GM12864 (cell line): Measurements from ENCODE around the gene HAUS8.
"Not testable (repeated sequence)": the region's sequence is repeated elsewhere in the genome, so short reads cannot be mapped to it uniquely, and the experiment has no call there.

ENCODE experiments used
- DNase-seq: peaks from one replicate; pipeline ENCODE4 v3.0.0-alpha.2; 2011; ENCODE audit warnings: low read depth
- H3K4me3 ChIP-seq: 2 replicates; pipeline ENCODE4 v1.5.1; 2011; ENCODE audit warnings: mild to moderate bottlenecking, low read depth, low read length, control low read depth
- CTCF ChIP-seq: IDR thresholded peaks from 2 replicates; pipeline ENCODE4 v1.5.1; 2011; ENCODE audit warnings: low read depth, mild to moderate bottlenecking, moderate library complexity, low read length, control low read depth, inconsistent platforms; ENCODE audit errors: missing control alignments

Gene HAUS8

DNA sequence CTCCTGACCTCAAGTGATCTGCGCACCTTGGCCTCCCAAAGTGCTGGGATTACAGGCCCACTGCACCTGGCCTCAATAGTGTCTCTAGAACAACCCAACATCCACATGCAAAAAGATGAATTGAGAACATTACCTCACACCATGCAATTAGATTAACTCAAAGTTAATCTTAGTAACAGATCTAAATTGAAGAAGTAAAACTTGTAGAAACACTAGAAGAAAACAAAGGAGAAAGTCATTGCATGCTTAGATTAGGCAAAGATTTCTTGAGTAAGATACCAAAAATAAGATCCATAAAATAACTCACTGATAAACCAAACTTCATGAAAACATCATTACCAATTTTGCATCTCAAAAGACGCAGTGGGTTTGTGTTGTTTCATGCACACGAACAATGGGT is 51.4 kb downstream of the HAUS8 start:
- no peak for DNase-seq
- TF ChIP-seq CTCF = no peak
- no peak overlapping the region for H3K4me3 ChIP-seq

DNA sequence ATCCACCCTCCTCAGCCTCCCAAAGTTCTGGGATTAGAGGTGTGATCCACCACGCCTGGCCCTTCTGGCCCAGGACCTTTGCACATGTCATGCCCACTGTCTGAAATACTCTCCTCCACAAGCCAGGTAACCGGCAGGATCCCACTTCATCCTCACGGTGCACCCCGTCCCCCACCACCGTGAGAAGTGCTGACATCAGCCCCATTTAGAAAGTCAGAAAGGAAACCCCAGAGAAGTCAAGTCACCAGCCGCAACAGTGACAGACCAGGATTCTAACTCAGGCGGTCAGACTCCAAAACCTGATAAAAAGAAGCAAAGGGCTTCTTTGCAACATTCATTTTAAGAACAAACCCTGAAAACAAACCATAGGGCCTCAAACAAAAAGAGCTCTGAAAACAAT is 52.5 kb downstream of the HAUS8 start:
- no peak for DNase-seq
- no peak overlapping the region for H3K4me3 ChIP-seq
- no peak for TF ChIP-seq CTCF

DNA sequence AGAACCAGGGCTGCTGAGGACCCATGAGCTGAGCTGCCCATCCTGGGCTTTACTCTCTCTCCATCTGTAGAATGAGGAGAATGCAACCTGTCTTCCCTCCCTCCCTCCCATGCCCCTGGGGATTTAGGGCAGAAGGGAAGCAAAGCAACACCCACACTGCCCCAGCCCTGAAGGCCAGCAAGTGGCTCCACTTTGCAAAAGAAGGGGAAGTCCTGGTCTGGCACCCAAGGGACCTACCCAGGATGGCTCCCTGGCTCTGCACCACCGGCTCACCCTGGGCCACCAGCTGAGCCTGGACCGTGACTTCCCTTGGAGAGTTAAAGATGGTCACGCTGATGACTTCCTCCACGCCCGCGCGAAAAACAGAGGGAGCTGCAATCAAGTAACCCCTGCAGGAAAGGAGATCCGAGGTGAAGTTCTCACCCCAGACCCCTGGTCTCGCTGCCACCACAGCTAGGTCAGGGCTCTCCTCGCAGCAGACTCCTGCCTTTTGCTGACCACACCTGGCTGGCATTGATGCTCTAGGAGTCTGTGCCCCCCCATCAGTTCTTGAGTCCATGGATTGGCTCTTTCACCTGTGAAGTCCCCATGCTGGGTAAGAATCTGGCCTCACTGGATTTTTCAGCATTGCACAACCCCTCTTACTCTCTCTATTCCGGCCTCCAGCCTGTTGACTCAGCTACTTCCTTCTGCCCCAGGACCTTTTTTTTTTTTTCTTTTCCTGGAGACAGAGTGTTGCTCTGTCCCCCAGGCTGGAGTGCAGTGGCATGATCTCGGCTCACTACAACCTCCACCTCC is 53.3 kb downstream of the HAUS8 start:
- no peak overlapping the region for H3K4me3 ChIP-seq
- no peak for TF ChIP-seq CTCF
- DNase-seq = no peak

- DNase-seq = no peak
- no peak overlapping the region for H3K4me3 ChIP-seq
- no peak for TF ChIP-seq CTCF
These were observed 53.9 kb downstream of the HAUS8 start for GRCh38 chr19:17021328-17021727.

GRCh38 chr19:17020823-17021222 is 54.4 kb downstream of the HAUS8 start:
- no peak for TF ChIP-seq CTCF
- no peak overlapping the region for H3K4me3 ChIP-seq
- DNase-seq = peak; percentile 10

GRCh38 chr19:17020385-17020784 is 54.9 kb downstream of the HAUS8 start:
- no peak overlapping the region for H3K4me3 ChIP-seq
- TF ChIP-seq CTCF = no peak
- DNase-seq = no peak

GRCh38 chr19:17014212-17014861 is 60.9 kb downstream of the HAUS8 start:
- H3K4me3 ChIP-seq, DNase-seq: not testable (repeated sequence)
